HEK293T (cell line): ENCODE measurements around the gene INSRR.

Experiments
- FOXA1 ChIP-seq: fragments of 450-650 bp; IDR thresholded peaks from 2 replicates; pipeline ENCODE4 v1.6.1; 2016; ENCODE audit warnings: mild to moderate bottlenecking
- HDGF ChIP-seq: fragments of 450-650 bp; IDR thresholded peaks from 2 replicates; pipeline ENCODE4 v1.6.1; 2017; ENCODE audit warnings: antibody characterized with exemption, borderline replicate concordance

- TF ChIP-seq FOXA1 (no peak), HDGF (no peak)
These were observed at the start of gene INSRR for GRCh38 chr1:156858959-156859522.
